Measurements from ENCODE around the gene TRIM36.

TRIM36 gene

GRCh38 chr5:115166744-115167393, 2.8 kb downstream of the TRIM36 start:
- DNase-seq (ENCODE audit: low spot score), result no peak

GRCh38 chr5:115165790-115166189, 3.9 kb downstream of the TRIM36 start:
- no peak for DNase-seq (ENCODE audit: low spot score)

DNA sequence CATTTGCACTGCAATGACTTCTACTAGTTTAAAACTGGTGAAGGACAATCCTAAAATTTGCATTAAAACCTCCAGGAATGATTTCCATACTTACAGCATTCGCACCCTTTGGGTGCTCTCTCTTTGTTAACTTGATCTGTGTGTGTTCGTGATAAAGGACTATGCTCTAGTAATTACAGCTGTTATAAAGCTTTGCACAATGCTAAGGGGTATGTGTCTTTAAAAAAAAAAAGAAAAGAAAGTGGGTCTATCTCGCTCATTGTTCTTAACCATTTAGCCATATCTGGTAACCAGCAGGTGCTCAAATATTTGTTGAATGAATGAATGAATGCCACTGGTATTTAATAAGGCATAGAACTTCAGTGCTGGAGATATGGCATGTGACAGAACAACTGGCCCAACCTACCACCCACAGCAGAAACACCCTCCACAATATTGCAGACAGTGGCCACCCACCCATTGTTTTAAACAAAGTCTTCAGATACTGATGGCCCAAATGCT, 8.7 kb downstream of the TRIM36 start:
- no peak for DNase-seq (ENCODE audit: low spot score)

DNA sequence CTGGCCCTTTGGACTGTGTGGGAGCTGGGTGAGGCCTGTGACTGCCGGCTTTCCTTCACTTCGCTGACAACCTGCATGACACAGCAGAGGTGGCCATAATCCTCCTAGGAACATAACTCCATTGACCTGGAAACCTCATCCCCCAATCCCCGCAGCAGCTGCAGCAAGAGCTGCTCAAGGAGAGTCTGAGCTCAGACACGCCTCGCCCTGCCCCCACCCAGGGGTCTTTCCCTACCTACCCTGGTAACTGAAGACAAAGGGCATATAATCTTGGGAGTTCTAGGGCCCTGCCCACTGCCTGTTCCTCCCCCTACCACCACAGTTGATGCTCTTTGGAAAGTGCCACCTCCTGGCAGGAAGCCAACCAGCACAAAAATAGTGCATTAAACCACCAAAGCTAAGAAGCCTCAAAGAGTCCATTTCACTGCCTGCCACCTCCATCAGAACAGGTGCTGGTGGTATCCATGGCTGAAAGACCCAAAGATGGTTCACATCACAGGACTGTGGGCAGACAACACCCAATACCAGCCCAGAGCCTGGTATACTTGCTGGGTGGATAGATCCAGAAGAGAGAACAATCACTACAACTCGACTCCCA, 18.4 kb downstream of the TRIM36 start:
- DNase-seq (ENCODE audit: low spot score), result no peak

GRCh38 chr5:115150512-115150911, 19.2 kb downstream of the TRIM36 start:
- no peak for DNase-seq (ENCODE audit: low spot score)

DNA sequence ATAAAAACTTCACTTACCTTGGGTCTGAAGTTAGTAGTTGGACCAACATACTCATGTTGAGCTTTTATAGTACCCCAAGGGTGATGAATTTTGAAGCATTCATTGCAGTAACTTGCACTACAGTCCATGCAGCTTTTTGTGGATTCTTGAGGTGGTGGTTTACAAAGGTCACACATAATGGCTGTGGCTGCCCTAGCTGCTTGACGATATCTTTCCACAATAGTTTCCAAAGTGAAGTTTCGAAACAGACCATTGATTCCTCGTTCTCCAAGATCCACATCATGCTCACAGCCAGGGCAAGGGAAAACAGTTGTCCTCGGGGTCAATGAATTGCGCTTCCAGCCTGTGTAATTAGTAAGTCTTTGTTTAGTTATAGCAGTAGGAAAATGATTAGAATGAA, 22.7 kb downstream of the TRIM36 start:
- no peak for DNase-seq (ENCODE audit: low spot score)

DNA sequence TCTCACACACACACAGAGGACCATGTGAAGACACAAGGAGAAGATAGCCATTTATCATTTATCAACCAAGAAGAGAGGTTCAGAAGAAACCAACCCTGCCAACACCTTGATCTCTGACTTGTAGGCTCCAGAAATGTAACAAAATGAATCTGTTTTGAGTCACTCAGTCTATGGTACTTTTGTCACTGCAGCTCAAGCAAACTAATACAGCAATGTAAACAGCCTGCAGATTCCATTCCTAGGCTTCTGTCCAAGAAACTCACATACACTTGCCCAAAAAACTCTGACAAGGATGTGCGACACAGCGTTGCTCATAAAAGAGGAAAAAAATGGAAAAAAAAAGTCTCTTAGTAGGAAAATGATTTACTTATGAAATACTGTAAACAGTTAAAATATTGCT, 33.4 kb downstream of the TRIM36 start:
- no peak for DNase-seq (ENCODE audit: low spot score)

GRCh38 chr5:115132465-115132864, 37.2 kb downstream of the TRIM36 start:
- DNase-seq (ENCODE audit: low spot score), result no peak

- DNase-seq (ENCODE audit: low spot score), result no peak
Measured at GRCh38 chr5:115126303-115126702, 43.4 kb downstream of the TRIM36 start.

GRCh38 chr5:115124741-115125140, 45.0 kb downstream of the TRIM36 start:
- DNase-seq (ENCODE audit: low spot score), result no peak

GRCh38 chr5:115116001-115116400, 53.7 kb downstream of the TRIM36 start:
- DNase-seq (ENCODE audit: low spot score), result no peak

- DNase-seq (ENCODE audit: low spot score), result no peak
Measured at GRCh38 chr5:115109840-115110239, 59.9 kb downstream of the TRIM36 start.

- no peak for DNase-seq (ENCODE audit: low spot score)
Measured at GRCh38 chr5:115109356-115109755, 60.4 kb downstream of the TRIM36 start.

DNA sequence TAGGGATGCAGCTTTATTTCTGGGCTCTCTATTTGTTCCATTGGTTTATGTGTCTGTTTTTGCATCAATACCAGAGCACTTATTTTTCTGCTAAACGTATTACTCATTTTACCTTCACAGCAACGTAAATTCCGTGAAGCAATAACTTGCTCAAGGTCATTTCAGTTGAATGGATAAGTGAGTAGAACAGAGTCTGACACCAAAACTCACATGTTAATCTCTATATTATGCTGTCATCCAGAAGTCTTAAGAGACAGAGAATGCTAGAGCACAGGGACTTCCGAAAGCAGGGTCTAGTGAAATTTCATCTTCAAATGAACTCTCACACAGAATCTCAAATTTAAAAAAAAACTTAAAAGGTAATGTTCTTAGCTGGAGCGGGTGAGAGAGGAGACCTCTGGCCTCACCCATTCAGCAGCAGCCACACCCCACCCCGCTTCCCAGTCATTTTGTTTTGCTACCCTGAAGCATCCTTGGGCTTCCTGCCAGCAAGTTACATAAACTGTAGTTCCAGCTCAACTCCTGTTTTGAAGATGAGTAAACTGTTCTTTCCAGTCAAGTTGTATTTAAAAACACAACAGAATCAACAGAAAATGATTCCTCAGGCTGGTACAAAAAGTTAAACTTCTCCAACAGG, 69.3 kb downstream of the TRIM36 start:
- DNase-seq (ENCODE audit: low spot score), result no peak

DNA sequence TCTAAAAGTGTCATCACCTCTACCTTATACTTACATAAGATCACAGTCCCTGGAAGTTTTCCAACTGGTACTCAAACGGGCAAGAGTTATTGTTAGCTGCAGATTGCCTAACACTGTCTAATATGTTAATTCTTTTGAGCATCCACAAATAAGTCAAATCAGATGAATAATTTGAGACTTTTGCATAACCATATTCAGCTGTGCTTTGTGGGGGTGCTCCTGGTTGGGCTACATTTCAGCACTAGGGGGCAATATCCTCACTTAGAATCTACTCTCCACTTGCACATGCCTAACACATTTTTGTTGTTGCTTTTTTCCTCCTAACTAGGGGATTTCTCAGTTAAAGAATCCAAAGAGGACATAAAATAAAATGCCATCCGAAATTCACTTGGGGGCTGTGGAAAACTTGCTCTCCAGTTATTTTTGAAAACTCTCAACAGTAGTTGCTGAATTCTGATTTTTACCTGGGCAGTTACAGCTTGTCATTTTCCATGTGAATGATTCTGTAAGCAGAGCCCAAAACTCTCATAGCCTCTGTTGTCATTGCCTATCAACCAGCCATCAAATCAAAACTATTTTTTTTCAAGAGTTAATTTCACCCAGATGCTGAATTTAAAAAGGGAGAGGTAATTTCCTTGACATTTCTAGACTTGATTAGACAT, 71.5 kb downstream of the TRIM36 start:
- peak; percentile 14 for DNase-seq (ENCODE audit: low spot score)

DNA sequence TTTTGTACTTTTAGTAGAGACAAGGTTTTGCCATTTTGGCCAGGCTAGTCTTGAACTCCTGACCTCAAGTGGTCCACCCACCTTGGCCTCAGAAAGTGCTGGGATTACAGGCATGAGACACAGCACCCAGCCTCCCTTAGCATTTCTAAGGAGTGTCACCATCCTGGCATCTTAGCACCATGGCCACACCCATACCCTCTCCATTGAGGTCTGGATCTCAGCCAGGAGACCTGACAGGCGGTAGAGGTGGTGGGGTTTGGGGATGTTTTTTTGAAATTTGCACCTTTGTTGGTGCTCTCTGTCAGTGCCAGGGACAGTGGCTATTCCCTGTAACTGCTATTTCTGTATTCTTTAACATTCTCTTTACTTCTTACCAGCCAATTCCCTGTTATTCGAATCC, 72.5 kb downstream of the TRIM36 start:
- no peak for DNase-seq (ENCODE audit: low spot score)

DNA sequence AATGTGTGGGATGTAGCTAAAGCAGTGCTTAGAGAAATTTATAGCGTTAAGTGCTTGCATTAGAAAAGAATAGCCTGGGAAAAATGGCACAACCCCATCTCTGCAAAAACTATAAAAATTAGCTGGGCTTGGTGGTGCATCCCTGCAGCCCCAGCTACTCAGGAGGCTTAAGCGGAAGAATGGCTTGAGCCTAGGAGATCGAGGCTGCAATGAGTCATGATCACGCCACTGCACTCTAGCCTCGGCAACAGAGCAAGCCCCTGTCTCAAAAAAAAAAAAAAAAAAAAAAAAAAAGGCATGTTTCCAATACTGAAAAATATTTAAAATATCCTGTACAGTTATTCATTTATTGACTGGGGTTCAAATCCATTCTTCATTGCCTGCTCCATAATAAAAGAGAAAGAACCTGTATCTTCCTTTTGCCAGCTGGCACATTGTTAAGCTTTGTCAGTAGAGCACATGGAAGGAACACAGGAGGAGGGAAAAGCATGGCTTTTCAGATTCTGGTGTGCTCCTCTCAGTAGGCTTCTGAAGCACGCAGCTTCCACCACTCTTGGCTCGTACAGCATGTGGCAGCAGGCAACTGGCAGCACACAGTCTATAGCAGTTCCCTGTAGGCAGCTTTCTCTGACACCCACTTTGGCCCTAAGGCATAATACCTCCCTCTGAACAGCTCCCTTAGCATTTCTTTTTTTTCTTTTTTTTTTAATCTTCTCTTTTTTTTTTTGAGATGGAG, 73.5 kb downstream of the TRIM36 start:
- no peak for DNase-seq (ENCODE audit: low spot score)

DNA sequence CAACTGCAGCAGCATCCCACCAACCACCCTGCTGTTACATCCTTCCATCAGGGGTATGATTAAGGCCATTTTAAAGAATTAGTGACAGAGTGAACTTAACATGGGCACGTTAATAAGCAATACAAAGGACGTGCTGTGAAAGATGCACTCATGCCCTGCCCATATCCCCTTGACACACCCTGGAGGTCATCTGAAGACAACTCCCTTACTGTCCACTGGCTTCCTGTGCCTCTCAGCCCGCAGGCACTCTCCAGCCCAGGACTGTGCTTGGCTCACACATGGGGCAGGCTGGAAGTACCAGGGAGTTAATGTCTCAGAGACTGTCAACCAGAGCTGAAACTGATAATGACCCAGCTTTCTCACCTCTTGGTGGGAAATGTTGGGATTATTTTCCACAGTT, 81.8 kb downstream of the TRIM36 start:
- DNase-seq (ENCODE audit: low spot score), result no peak

GRCh38 chr5:115086473-115086872, 83.2 kb downstream of the TRIM36 start:
- no peak for DNase-seq (ENCODE audit: low spot score)

- no peak for DNase-seq (ENCODE audit: low spot score)
Measured at GRCh38 chr5:115084246-115084793, 85.4 kb downstream of the TRIM36 start.

GRCh38 chr5:115079924-115080623, 89.6 kb downstream of the TRIM36 start:
- DNase-seq (ENCODE audit: low spot score), result no peak

Measured in hematopoietic multipotent progenitor cell treated with erythropoietin and hydrocortisone succinate and interleukin-3 and kit ligand, for 17 days (in vitro differentiated cells).